Cortex of kidney (tissue), 1 donor: ENCODE measurements around the gene CALHM1.

Experiments used
- DNase-seq: peaks from one replicate; lab custom pipeline; 2025; lab: John Stamatoyannopoulos, UW

Gene CALHM1

DNA sequence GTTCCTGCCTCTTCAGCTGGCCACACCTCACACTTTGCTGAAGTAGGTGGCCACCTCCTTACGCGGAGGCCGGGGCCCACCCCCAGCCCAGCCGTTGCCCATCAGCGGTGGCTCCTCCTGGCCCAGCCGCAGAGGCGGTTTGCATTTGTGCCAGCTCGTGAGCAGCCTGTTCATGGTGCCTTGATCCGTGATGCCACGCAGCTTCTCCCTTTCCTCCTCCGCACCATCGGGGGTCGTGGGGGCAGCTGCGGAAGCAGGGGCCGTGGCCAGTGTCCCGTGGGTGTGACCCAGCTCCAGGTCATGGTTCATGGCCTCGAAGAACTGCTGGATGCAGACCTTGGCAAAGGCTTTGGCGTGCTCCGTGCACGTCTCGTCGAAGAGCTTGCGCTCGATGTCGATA, 3.5 kb downstream of the CALHM1 start:
- DNase-seq = no peak

DNA sequence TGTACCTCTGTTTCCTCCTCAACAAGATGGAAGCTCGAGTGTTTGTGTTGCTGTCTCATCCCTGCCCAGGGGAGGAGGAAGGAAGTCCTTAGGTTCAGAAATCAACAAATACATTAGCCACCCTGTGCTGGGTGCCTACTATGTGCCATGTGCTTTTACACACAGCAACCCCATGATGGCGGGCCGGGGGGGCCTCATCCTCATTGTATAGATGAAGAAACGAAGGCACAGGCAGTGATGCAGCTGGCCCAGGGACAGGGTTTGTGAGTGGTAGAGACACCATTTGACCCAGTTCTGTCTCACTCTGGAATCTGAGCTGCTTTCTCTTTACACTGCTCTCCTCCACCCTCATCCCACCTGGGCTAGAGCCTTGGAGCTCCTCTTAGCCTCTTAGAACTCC, 4.7 kb downstream of the CALHM1 start:
- DNase-seq = no peak

DNA sequence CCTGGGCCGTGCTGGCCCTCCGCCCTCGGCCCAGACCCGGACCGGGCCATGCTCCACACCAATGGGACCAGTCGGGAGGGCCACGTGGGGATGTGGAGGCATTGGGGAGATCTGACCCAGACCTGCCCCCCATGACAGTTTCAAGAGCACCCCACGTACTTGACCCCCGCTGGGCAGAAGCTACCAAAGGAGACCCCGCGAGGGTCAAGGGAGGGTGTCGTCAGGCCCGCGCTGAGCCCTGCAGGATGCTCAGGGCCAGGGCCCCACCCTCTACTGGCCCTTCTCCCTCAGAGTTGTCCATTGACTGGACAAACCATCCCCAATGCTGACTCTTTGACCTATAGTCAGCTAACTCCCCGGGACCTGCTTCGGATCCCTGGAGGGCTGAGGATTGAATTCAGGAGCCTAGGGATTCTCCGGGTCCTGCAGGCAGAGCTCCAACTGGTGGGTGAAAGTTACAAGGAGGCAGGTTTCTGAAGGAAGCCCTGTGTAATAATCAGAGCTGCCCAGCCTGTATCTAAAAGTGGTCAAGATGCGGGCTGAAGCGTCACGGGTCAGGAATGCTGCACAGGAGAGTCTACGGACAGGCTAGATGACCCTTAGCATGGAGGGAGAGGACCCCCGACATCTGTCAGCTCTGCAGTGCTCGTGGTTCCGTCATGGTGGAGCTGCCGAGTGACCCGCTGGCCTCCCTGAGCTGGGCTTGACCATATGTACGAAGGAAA, 6.0 kb downstream of the CALHM1 start:
- DNase-seq = no peak

DNA sequence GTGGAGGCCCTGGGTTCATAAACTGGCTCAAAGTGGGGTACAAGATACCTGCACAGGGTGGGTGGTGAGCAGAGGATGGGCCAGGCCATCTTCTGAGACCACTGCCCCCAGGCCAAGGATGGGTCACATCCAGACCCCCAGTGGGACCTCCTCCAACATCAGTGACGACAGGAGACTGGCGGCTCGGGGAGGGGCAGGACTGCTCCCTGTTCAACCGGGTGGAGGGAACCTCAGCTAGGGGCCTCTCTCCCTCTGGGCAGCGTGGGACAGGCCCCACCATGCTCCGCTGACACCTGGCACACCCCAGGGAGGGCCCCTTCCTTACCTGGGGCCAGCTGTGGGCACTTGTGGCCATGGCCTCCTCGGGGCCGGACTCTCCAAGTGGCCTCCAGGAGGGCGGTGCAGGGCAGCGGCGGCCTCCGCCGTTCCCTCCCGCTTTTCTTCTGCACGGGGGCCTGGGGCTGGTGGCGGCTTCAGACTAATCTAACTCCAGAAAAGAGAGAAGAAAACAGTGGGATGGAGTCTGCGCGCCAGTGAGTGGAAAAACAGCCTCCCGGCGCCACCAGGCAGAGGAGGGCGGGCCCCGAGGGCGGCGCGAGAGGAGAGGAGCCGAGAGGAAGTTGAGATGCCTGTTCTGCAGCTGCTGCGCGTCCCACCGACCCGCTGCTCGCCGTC, 6.7 kb downstream of the CALHM1 start, which contains the start of gene CALHM2:
CALHM2 (minus strand) TSS at position 540 of the 675 bp plus-strand sequence. CDS start 2,429 bp downstream, outside the sequence.
- DNase-seq = no peak

DNA sequence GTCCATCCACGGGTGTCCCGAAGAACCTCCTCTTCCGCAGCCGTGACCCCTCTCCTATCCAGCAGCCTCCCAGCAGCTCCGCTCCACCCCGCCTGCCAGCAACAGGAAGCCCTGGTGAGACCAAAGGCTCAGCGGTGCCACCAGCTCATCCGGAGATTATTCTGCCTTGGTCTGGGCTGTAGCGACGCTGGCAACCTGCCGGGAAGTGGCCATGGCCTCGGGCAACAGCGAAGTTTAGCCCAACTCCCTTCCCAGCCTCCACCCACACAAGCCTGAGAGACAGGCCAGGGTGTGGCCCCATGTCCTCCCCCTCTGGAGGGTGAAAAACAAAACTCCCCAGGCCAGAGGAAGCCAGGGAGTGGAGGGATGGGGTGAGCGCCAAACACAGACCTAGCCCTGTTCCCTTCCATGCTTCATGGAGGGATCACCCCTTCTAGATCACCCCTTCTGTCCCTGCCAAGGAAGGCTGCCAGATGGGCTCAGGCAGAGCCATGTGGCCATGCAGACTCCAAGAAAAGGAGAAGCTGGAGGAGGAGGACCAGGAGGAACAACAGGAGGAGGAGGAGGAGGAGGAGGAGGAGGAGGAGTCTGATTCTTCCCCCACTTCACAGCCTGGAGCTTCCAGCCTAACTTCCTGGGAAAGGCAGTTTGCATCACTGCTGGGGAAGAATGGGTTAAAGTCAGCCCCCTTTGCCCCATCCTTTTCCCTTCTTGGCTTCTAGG, 7.4 kb downstream of the CALHM1 start:
- no peak for DNase-seq

DNA sequence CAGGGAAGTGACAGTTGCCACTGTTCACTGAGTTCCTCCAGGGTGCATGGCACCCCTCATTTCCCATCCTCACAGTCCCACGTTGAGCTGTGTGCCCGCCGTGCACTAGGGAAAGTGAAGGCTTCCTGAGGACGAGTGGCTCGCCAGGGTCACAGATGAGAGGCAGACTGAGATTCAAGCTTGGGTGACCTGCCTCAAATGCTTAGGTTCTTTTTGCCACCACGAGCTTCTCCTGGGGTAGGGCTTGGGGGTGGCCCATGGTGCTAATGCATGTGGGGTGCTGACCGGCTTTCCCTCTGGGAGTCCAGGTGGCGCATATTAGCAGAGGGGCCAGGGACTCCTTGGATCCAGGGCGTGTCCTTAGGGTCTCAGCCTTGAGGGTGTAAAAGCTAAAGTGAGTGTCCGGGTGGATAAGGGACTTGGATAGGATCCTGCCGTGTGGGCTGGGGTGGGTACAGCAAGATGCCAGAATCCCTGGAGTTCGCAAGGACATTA, 8.5 kb downstream of the CALHM1 start:
- no peak for DNase-seq

DNA sequence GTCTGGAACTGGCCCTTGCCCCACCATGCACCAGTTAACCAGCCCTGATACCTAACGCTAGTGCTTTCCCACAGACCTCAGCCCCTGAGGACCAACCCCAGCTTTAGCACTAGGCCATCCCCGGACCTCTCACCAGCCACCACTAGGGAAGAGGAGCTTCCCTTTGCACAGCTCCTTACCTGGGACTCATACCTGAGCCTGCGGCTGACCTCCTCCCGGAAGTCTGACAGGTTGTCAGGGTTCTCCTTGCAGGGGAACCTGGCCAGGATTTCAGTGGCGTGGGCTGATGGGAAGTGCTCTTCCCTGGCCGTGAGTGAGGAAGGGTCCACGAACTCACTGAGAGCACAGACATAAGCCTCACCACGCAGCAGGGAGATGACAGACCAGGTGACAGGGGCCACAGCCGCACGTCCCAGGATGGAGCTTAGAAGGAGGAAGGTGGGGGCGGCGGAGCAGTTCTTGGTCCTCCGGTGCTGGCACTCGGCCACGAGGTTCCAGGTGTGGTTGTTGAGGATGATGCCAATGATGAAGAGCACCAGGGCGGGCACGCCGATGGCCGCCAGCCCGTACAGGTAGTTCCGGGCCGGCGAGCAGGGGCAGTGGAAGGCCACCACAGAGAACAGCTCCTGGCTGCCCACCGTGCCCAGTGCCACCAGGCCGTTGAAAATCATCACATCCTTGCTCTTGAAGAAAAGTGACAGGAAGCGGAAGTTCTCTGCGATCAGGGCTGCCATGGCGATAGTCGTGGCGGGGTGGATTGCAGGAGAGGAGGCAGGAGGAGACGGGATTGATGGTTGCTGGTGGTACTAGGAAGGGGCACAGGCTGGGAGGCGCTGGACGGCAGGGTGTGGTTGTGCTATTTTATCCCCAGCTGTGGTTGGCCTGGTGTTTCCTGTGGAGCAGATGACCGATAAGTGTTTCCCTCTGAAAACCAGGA, 9.2 kb downstream of the CALHM1 start:
- DNase-seq = no peak

DNA sequence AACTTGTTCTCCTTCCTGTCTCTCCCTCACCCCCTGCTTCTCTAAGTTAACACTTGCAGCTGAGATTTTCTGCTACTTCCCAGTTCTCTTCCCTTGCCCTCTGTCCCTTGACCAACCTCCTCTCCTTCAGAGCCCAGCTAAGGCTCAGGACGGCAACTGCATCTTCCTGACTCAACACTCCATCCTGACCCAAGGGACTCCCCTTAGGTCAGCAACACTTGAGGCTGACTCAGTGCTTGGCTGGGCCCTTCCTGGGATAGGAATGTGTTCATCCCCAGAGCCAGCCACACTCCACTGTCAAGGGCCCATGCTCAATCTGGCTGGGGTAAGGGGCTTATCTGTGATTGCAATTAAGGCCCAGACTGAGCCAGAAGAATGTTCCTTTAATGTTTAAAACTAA, 10.0 kb downstream of the CALHM1 start:
- no peak for DNase-seq

DNA sequence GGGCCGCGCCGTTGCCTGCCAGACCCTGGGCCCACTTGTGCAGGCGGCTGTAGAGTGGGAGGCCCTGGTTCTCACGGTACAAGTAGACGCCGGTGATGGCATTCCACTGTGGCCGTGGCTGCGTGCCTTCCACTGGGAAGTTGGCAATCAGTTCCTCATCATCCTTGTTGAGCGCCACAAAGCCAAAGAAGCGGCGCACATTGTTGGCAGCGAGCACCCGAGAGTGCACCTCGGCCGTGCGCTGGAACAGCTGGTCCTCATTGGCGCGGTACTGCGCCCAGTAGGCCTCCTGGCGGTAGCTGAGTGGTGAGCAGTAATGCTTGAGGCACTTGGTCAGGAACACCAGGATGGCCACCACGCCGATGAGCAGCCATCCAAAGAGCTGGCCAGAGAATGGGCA, 11.5 kb downstream of the CALHM1 start:
- no peak for DNase-seq

DNA sequence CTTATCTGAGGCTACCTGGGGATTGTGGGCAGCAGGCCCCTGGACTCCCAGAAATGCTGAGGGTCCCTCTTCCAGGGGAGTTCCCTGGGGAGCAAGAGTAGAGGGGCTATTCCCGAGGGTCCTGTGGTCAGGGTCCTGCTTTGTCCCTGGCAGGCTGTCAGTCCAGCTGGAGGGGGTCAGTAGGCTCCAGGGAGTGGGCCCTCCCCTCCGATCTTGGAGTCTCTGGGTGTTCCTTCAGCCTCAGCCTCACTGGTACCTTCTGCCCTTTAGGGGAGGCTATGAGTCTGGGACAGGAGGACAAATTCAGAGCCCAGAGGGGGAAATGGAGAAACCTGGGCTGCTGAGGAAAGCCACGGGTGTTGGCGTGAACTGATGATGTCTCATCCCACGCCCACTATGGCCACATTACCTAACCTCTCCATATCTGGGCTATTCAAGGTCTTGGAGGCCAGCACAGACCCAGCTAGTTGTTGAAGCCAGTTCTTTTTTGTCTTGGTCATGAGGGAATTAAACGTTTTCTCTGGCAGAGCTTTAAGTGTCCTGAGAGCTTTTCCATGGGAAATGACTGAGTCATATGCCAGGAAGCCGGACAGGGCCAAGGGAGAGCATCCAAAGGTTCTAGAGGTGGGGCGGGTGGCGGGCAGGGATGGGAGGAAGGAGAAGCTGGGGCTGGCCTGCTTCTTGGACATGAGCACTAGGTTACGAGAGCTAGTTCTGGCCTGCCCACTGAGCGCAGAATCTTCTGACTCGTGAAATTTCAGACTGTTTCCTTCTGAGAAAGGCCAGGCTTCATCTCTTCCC, 12.7 kb downstream of the CALHM1 start:
- DNase-seq = no peak

DNA sequence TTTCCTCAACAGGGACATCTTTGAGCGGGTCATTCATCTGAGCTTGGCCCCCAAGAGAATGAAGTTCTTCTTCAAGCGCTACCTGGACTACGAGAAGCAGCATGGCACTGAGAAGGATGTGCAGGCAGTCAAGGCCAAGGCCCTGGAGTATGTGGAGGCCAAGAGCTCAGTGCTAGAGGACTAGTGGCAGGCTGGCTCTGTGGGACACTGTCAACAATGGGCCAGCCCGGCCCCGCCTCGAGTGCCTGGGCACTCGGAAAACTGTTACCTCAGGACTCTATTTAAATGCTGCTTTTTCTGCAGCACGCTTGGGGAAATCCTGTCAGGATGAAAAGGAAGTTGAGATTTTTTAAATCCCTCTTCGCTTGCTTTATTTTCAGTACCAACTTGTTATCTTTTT, 13.3 kb downstream of the CALHM1 start:
- DNase-seq = no peak

DNA sequence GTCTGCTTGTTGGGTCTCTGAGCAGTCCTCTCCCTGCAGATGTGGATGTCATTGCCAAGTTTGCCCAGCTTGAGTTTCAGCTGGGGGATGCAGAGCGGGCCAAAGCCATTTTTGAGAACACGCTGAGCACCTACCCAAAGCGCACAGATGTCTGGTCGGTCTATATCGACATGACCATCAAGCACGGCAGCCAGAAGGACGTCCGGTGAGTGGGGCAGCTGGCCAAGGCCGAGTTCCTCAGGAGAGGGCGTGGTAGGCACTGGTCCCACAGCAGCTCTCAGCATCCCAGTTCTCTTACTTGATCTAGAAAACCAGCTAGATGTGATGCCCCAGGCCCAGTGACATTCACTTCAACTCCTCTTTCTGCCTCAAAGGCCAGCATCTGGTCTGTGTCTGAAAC, 14.2 kb downstream of the CALHM1 start:
- no peak for DNase-seq

DNA sequence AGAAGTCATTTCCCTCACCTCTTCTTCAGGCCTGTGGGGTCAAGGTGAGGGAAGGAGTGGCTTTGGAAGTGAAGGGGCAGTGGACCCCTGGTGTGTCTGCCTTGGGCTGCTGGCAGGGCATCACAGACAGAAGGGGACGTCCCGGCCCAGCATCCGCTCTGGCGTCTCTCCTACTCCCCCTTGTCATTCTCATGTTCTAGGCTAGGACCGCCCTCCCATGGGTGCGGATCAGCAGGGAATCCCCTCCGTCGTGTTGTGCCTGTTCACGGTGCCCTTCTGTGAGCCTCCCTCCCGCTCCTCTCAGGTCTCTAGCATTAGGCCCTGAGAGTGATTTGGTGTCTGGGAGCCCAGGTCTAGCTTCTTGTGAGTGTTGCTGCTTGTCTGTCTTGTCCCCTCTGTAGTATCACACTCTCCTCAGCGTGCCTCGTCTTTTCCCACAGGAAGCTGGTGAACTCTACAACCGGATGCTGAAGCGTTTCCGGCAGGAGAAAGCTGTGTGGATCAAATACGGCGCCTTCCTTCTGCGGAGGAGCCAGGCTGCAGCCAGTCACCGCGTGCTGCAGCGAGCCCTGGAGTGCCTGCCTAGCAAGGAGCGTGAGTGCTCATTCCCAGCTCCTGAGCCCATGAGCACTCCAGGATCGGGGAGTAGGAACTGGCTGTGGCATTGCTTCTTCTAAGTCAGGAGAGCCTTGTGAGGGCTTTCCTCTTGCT, 15.1 kb downstream of the CALHM1 start:
- no peak for DNase-seq

DNA sequence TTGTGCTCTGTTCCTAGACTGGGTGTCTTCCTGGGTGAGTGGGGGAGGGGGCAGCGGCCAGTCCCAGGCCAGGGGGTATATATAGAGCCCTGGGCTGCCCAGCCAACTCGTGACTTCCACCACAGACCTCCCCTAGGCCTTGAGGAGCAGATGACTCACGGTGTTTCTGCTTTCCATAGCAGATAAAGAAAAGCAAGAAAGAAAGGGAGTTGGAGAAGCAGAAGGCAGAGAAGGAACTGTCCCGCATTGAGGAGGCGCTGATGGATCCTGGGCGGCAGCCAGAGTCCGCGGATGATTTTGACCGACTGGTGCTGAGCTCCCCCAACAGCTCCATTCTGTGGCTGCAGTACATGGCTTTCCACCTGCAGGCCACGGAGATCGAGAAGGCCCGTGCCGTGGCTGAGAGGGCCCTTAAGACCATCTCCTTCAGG, 16.7 kb downstream of the CALHM1 start:
- DNase-seq = no peak

DNA sequence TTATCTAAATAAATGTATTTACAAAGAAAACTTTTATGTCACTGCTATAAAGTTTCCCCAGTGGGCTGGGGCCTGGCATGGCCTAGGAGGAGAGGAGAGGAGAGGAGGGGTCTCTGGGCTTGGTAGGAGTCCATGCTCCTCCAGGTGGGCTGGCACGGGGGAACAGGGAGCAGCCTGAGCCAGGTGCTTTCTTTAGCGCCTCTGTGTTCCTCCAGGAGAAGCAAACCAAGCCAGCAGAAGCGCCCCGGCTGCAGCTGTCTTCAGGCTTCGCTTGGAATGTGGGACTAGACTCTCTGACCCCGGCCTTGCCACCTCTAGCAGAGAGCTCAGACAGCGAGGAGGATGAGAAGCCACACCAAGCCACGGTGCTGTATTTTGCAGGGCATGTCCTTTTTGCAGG, 17.1 kb downstream of the CALHM1 start:
- no peak for DNase-seq

DNA sequence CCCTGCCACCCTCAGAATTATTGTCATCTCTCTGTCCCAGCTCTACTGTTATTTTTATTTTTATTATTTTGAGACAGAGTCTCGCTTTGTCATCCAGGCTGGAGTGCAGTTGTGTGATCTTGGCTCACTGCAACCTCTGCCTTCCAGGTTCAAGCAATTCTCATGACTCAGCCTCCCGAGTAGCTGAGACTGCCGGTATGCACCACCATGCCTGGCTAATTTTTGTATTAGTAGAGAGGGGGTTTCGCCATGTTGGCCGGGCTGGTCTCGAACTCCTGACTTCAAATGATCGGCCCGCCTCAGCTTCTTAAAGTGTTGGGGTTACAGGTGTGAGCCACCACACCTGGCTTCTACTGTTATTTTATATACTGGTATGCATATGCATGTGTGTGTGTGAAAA, 17.5 kb downstream of the CALHM1 start:
- no peak for DNase-seq

DNA sequence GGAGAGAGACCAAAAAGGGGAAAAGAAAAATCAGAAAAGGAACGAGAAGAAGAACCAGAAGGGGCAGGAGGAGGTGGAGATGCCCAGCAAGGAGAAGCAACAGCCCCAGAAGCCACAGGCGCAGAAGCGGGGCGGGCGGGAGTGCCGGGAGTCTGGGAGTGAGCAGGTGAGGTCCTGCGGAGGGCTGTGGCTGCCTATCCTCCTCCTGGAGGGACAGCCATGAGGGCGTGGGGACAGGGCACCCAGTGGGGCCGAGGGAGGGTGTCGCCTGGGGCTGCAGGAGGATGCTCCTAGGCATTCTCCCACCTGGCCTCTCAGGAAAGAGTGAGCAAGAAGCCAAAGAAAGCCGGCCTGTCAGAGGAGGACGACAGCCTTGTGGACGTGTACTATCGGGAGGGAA, 18.3 kb downstream of the CALHM1 start:
- DNase-seq = no peak

DNA sequence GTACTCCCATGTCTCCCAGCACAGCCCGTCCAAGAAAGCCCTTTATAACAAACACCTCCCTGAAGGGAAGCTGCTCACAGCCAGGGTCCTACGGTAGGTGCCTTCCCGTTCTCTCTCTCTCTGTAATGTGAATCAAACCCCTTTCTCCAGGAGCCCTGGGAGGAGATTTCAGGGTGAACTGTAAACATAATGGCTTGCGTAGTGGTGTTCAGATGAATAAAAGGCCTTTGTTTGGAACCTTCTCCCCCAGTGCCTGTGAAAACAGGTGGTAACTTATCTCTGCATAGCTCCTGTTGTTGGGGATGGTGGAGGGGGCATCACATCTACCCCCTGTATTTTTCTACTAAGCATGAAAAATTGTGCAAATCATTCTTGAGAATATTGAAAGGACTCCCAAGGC, 18.9 kb downstream of the CALHM1 start:
- no peak for DNase-seq

DNA sequence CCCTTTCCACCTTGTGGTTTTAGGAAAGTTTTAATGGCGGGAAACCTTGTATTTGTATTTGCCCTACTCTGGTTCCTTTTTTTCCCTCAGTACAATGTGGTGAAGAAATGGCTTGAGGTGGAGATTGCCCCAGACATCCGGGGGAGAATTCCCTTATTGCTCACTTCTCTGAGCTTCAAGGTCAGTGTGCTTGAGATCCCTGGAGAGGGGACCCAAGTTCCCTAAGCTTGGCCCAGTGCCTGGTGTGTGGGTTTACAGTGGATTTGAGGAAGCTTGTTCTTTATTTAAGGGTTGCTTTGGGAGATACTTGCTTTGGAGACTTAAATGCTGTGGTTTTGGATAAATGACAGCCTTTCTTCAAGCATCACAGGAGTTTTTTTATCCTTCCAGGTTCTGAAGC, 24.8 kb downstream of the CALHM1 start:
- DNase-seq = no peak

DNA sequence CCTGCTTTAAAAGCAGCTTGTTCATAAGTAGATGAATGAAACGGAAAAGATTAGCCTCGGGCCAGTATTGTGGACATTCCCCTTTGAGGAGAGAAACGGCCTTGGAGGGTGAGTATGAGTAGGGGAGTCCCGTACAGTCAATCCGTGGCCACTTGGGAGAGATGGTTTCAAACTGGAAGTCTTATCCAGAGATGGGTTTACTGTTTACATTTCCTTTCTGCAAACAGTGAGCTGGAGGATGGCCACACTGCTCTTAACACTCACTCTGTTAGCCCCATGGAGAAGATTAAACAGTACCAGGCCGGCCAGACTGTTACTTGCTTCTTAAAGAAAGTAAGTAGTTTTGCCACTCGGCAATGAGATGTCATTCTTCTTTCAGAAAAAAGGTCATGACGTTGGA, 26.8 kb downstream of the CALHM1 start:
- DNase-seq = no peak
